Esophagus squamous epithelium (tissue), 5 donors: Measurements from ENCODE around the gene CRYBG2. TPM values are rescaled to one million over a fixed set of nuclear protein-coding genes. Genes with fewer than 3 reads are reported as not detected.
A peak's percentile ranks its signal among the peaks of the same experiment; 100 is the strongest.
"Not testable (repeated sequence)": the region's sequence is repeated elsewhere in the genome, so short reads cannot be mapped to it uniquely, and the experiment has no call there.

Experiments used
- DNase-seq: peaks from one replicate; lab custom pipeline; 2025; lab: John Stamatoyannopoulos, UW
- H3K27ac ChIP-seq, 4 donors: fragments of 200-600 bp; sonication (generic); one replicate each; pipeline ENCODE4 v1.5.1; 2016 to 2019; ENCODE audit warnings: mild to moderate bottlenecking in 1 of 4
- H3K27me3 ChIP-seq, 4 donors: fragments of 200-600 bp; sonication (generic); 1 replicate in 3 of 4; 2 replicates in 1 of 4; pipeline versions ENCODE4 v1.5.1 to v1.6.0; 2017 to 2021; ENCODE audit warnings: antibody characterized with exemption in 1 of 4
- H3K36me3 ChIP-seq, 3 donors: fragments of 200-600 bp; sonication (generic); one replicate each; pipeline ENCODE4 v1.5.1; 2016 to 2019
- H3K4me1 ChIP-seq, 3 donors: fragments of 200-600 bp; sonication (generic); one replicate each; pipeline ENCODE4 v1.5.1; 2017 to 2019
- H3K4me3 ChIP-seq, 4 donors: fragments of 200-600 bp; sonication (generic); 1 replicate in 3 of 4; 2 replicates in 1 of 4; pipeline ENCODE4 v1.5.1; 2016 to 2019; ENCODE audit warnings: mild to moderate bottlenecking in 2 of 4, moderate library complexity in 1 of 4
- H3K9me3 ChIP-seq, 3 donors: fragments of 200-600 bp; sonication (generic); one replicate each; pipeline ENCODE4 v1.5.1; 2016 to 2019
- POLR2A ChIP-seq, 4 donors: fragments of 450-650 bp; IDR thresholded peaks; one replicate each; pipeline ENCODE4 v1.6.1; 2017; ENCODE audit warnings: antibody characterized with exemption in 4 of 4, mild to moderate bottlenecking in 4 of 4, moderate library complexity in 3 of 4
- WGBS, 2 donors: methylation state at CpG; one replicate each; pipeline ENCODE4 v1.1.5; 2018; 5-methylcytosine and 5-hydroxymethylcytosine counted together
- intact Hi-C: fragments of 100-400 bp; cut with DNase I; formaldehyde crosslinking; loops from one replicate; pipeline ENCODE4 v1.15.0; 2022
- total RNA-seq, 4 donors: library from RNA; depleted of rRNA; stranded (reverse); fragments of >200 nt; gene quantifications; one replicate each; pipeline ENCODE4 v1.1.0, GENCODE V29; 2016
- TF ChIP-seq, protein P1 (sequence below), 6 experiments: fragments of 450-650 bp in 4 of 6; fragments of 200-600 bp in 2 of 6; sonication (generic) in 2 of 6; IDR thresholded peaks; one replicate each; pipeline ENCODE4 v1.5.1; 2016 to 2019; ENCODE audit warnings: antibody characterized with exemption in 6 of 6, mild to moderate bottlenecking in 4 of 6, moderate library complexity in 4 of 6
- donor health status: DM: yes; HTN: yes; CAD: no.

CRYBG2 gene
- total RNA-seq, 4 donors from 2014 or later, result 35.8 to 305 (median 122) TPM

DNA sequence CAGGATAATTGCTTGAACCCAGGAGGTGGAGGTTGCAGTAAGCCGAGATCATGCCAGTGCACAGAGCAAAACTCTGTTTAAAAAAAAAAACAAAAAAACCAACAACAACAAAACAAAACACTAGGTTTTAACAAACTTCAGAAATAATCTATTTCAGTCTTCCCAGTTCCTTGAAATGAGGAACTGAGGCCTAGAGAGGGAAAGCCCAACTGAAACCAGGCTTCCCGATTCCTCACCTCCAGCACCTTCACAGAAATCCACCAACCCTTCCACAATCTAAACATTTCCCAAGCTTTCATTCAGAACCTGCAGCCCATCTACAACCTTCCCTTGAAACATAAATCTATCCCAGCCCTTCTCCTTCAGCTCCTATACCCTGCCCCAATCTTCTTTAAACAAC, 36.8 kb downstream of the CRYBG2 start:
- Histone ChIP-seq H3K27ac (peak overlapping the region in 2 of 4 donors; percentile 33 to 58), H3K4me1 (peaks cover 0 to 43% (median 10%) of the 10 kb centered on the region in 3 donors), H3K4me3 (no peak overlapping the region), H3K9me3 (no peaks in the 10 kb centered on the region), H3K36me3 (peaks cover 0 to 28% (median 8%) of the 10 kb centered on the region in 3 donors), H3K27me3 (no peaks in the 10 kb centered on the region)
- 74 to 83% methylated on average over 2 of the region's 2 CpGs for WGBS, 2 donors
- no peak for DNase-seq
- no peak for TF ChIP-seq POLR2A (IDR thresholded peaks at IDR 0.05)
- TF ChIP-seq, protein P1, sequence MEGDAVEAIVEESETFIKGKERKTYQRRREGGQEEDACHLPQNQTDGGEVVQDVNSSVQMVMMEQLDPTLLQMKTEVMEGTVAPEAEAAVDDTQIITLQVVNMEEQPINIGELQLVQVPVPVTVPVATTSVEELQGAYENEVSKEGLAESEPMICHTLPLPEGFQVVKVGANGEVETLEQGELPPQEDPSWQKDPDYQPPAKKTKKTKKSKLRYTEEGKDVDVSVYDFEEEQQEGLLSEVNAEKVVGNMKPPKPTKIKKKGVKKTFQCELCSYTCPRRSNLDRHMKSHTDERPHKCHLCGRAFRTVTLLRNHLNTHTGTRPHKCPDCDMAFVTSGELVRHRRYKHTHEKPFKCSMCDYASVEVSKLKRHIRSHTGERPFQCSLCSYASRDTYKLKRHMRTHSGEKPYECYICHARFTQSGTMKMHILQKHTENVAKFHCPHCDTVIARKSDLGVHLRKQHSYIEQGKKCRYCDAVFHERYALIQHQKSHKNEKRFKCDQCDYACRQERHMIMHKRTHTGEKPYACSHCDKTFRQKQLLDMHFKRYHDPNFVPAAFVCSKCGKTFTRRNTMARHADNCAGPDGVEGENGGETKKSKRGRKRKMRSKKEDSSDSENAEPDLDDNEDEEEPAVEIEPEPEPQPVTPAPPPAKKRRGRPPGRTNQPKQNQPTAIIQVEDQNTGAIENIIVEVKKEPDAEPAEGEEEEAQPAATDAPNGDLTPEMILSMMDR (IDR thresholded peaks at IDR 0.05), result no peak
- intact Hi-C loops, result loop anchor here (10.0 kb wide), 1 partner anchor 152 kb away; the partner anchor contains the start of genes C1orf232 and ZNF593

DNA sequence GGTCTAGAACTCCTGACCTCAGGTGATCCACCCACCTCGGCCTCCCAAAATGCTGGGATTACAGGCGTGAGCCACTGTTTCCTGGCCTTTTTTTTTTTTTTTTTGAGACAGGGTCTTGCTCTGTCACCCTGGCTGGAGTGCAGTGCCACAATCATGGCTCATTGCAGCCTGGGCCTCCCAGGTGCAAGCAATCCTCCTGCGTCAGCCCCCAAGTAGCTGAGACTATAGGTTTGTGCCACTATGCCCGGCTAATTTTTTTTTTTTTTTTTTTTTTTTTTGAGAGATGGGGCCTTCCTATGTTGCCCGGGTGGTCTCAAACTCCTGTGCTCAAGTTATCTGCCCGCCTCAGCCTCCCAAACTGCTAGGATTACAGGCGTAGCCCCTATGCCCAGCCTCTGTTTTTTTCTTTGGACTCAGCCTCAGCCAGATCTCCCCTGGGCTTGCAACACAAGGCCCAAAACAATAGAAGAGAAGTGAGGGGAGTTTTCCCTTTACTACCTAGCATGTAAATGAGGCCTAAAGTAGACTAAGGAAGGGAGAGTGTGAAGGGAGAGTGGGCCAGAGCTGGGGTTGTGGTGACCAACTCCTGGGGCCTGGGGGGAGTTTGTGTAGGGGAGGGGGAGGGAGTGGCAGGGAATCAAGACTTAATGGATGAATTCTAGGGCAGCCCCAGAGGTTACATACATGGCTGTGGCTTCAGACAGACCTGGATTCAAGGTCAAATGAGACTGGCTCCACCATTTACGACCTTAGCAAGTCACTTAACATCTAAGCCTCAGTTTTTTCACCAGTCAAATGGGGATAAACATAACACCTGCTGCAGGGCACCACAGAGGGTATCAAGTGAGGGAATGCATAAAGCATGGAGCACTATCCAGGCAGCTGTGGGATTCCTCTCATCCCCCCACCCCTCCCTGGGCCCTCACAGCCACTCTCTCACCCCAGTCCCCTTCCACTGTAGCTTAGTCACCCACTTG, 37.8 kb downstream of the CRYBG2 start:
- intact Hi-C loops, result loop anchor here (10.0 kb wide), 1 partner anchor 151 kb away; the partner anchor contains the start of genes C1orf232 and ZNF593
- WGBS, 2 donors, result 79 to 86% methylated on average over 7 to 8 of the region's 8 CpGs
- H3K27ac ChIP-seq, result no peak overlapping the region
- peaks cover 0 to 34% (median 4%) of the 10 kb centered on the region in 3 donors for H3K4me1 ChIP-seq
- H3K27me3 ChIP-seq, result no peaks in the 10 kb centered on the region
- no peaks in the 10 kb centered on the region for H3K9me3 ChIP-seq
- no peak for TF ChIP-seq POLR2A (IDR thresholded peaks at IDR 0.05)
- TF ChIP-seq, protein P1 (IDR thresholded peaks at IDR 0.05), result no peak
- DNase-seq, result no peak
- no peak overlapping the region for H3K4me3 ChIP-seq
- H3K36me3 ChIP-seq, result peaks cover 0 to 18% (median 4%) of the 10 kb centered on the region in 3 donors

DNA sequence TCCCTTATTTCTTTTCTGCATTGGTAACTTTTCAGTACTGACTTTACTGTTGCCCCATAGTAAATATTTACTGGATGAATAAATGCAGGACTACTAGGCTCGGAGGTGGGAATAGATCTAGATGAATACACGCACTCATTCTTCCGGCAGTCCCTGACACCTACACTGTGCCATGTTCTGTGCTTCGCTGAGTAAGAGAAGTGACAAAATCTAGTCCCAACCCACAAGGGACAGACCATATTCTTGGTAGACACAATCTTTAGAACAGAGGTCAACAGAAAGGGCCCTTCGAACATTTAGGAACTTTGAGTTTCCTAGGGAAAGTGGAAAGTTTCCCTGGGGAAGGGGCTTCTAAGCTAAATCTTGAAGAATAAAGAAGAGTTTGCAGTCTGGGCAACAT, 39.4 kb downstream of the CRYBG2 start:
- intact Hi-C loops, result loop anchor here (10.0 kb wide), 1 partner anchor 150 kb away; the partner anchor contains the start of genes C1orf232 and ZNF593
- Histone ChIP-seq H3K4me1 (peaks cover 0 to 23% (median 0%) of the 10 kb centered on the region in 3 donors), H3K9me3 (no peaks in the 10 kb centered on the region), H3K27me3 (no peaks in the 10 kb centered on the region), H3K27ac (no peak overlapping the region), H3K4me3 (no peak overlapping the region), H3K36me3 (peaks cover 0 to 2% (median 0%) of the 10 kb centered on the region in 3 donors)
- no peak for DNase-seq
- TF ChIP-seq, protein P1 (IDR thresholded peaks at IDR 0.05), result no peak
- no peak for TF ChIP-seq POLR2A (IDR thresholded peaks at IDR 0.05)
- WGBS, 2 donors, result 75 to 85% methylated on average over 5 of the region's 5 CpGs

DNA sequence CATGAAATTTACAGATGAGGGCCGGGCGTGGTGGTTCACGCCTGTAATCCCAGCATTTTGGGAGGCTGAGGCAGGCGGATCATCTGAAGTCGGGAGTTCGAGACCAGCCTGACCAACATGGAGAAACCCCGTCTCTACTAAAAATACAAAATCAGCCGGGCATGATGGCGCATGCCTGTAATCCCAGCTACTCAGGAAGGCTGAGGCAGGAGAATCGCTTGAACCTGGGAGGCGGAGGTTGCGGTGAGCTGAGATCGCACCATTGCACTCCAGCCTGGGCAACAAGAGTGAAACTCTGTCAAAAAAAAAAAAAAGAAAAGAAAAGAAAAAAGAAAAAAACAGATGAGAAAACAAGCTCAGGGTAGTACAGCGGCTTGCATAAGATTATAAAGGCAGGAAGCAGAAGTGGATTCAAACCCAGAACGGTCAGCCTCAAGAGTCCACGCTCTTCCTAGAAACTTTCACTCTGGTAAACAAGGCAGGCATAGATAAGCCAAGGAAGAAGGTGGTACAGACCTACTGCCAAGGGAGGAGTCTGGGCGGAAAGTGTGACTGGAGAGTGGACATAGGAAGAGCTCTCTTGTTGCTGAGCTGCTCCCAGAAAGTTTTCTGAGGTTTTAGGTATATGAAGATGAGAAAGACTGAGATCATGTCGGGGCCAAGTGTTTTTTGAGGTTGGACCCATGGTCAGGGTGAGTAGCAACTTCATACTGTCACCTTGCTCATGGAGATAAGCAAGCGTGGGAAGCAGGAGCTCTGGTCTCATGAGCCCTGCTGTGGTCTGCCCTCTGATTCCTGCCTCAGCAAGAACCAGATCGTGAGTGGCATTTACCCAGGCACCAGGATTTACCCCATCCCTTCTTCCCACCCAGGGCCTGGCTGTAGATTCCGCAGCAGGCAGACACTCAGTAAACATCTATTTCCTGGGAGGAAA, 45.7 kb downstream of the CRYBG2 start:
- not testable (repeated sequence) for H3K36me3 ChIP-seq

DNA sequence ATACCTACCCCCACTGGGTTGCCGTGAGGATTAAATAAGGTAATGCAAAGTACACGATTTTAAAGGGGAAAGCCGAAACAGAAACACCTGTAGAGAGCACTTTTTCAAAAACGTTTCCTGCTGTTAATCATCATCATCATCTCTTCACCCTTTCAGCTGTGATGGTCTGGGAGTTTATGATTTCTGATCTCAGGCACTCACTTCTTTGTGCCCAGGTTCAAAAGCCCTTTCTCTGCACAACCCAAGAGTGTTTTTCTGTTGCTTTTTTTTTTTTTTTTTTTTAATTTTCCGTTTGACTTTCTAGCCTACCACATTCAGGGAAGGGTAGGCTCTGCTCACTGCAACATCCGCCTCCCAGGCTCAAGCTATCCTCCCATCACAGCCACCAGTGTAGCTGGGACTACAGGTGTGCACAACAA, 46.6 kb downstream of the CRYBG2 start:
- Histone ChIP-seq H3K27me3 (no peaks in the 10 kb centered on the region), H3K27ac (peak overlapping the region in 3 of 4 donors; percentile 11 to 86 (median 70)), H3K9me3 (no peaks in the 10 kb centered on the region), H3K4me1 (peaks cover 6 to 23% (median 8%) of the 10 kb centered on the region in 3 donors), H3K36me3 (no peaks in the 10 kb centered on the region), H3K4me3 (no peak overlapping the region)
- no peak for TF ChIP-seq POLR2A (IDR thresholded peaks at IDR 0.05)
- TF ChIP-seq, protein P1 (IDR thresholded peaks at IDR 0.05), result no peak
- DNase-seq, result no peak
- intact Hi-C loops, result no loop called here
- WGBS, 2 donors, result 24 to 30% methylated on average over 6 of the region's 6 CpGs

More for the DNA sequence above, 45.7 kb downstream of the CRYBG2 start:
- WGBS, 2 donors, result 71 to 76% methylated on average over 18 to 21 of the region's 21 CpGs
- H3K4me3 ChIP-seq, H3K9me3 ChIP-seq, intact Hi-C loops, H3K27me3 ChIP-seq, DNase-seq: not testable (repeated sequence)
- Histone ChIP-seq H3K27ac (peak overlapping the region in 1 of 4 donors; percentile 19), H3K4me1 (peaks cover 6 to 19% (median 8%) of the 10 kb centered on the region in 3 donors)
